Activated gamma-delta T cell treated with Interleukin-2 at 50 U/mL for 16 hours (primary cell): ENCODE results near the gene PHF11.

Experiments used
- DNase-seq: peaks from one replicate; pipeline ENCODE4 v3.0.0-alpha.2; 2020

The PHF11 gene

GRCh38 chr13:49499889-49500660 lies 4.3 kb downstream of the PHF11 start:
- no peak for DNase-seq

GRCh38 chr13:49502954-49503353 lies 7.2 kb downstream of the PHF11 start:
- DNase-seq = no peak

- DNase-seq = no peak
Measured at GRCh38 chr13:49503951-49504350, 8.2 kb downstream of the PHF11 start.

GRCh38 chr13:49512578-49512977 lies 16.8 kb downstream of the PHF11 start:
- DNase-seq = no peak

- DNase-seq = no peak
Measured at GRCh38 chr13:49516467-49516866, 20.7 kb downstream of the PHF11 start.

GRCh38 chr13:49517461-49517860 lies 21.7 kb downstream of the PHF11 start:
- no peak for DNase-seq

GRCh38 chr13:49521224-49521623 lies 25.5 kb downstream of the PHF11 start:
- no peak for DNase-seq

GRCh38 chr13:49524740-49525501 lies 29.2 kb downstream of the PHF11 start:
- no peak for DNase-seq

GRCh38 chr13:49527123-49527522 lies 31.4 kb downstream of the PHF11 start:
- no peak for DNase-seq

GRCh38 chr13:49528161-49528560 lies 32.4 kb downstream of the PHF11 start:
- no peak for DNase-seq

GRCh38 chr13:49530457-49530856 lies 34.7 kb downstream of the PHF11 start:
- DNase-seq = no peak

GRCh38 chr13:49532593-49532992 lies 36.8 kb downstream of the PHF11 start:
- DNase-seq = no peak

GRCh38 chr13:49533011-49533410 lies 37.3 kb downstream of the PHF11 start:
- no peak for DNase-seq

- DNase-seq = no peak
Measured at GRCh38 chr13:49533591-49534269, 38.0 kb downstream of the PHF11 start.

GRCh38 chr13:49536144-49536873 lies 40.6 kb downstream of the PHF11 start:
- no peak for DNase-seq

- DNase-seq = no peak
Measured at GRCh38 chr13:49538404-49538803, 42.7 kb downstream of the PHF11 start.

GRCh38 chr13:49539313-49539712 lies 43.6 kb downstream of the PHF11 start:
- DNase-seq = no peak

- DNase-seq = no peak
Measured at GRCh38 chr13:49539746-49540145, 44.0 kb downstream of the PHF11 start.

- no peak for DNase-seq
Measured at GRCh38 chr13:49540552-49540951, 44.8 kb downstream of the PHF11 start.

GRCh38 chr13:49543656-49544055 lies 47.9 kb downstream of the PHF11 start:
- no peak for DNase-seq

GRCh38 chr13:49545661-49546060 lies 49.9 kb downstream of the PHF11 start:
- DNase-seq = no peak

- no peak for DNase-seq
Measured at GRCh38 chr13:49546561-49546960, 50.8 kb downstream of the PHF11 start.

GRCh38 chr13:49549289-49549688 lies 53.5 kb downstream of the PHF11 start:
- no peak for DNase-seq
